ENCODE data around the gene NRDC. TPM values are rescaled to one million over a fixed set of nuclear protein-coding genes. Genes with fewer than 3 reads are reported as not detected.

The NRDC gene
- total RNA-seq, 1 donor from 2014 or later: 111 TPM

- DNase-seq (ENCODE audit: low spot score): no peak
- intact Hi-C loops (cut with DNase I): no loop called here
Measured at GRCh38 chr1:51790385-51790784, 88.1 kb downstream of the NRDC start.

GRCh38 chr1:51789342-51789741, 89.2 kb downstream of the NRDC start:
- DNase-seq (ENCODE audit: low spot score): no peak
- intact Hi-C loops (cut with DNase I): no loop called here

- intact Hi-C loops (cut with DNase I): no loop called here
- no peak for DNase-seq (ENCODE audit: low spot score)
Measured at GRCh38 chr1:51788938-51789337, 89.6 kb downstream of the NRDC start.

GRCh38 chr1:51784997-51785421, 93.5 kb downstream of the NRDC start:
- intact Hi-C loops (cut with DNase I): no loop called here
- no peak for DNase-seq (ENCODE audit: low spot score)

GRCh38 chr1:51780927-51781326, 97.6 kb downstream of the NRDC start:
- no peak for DNase-seq (ENCODE audit: low spot score)
- intact Hi-C loops (cut with DNase I): no loop called here

- intact Hi-C loops (cut with DNase I): no loop called here
- DNase-seq (ENCODE audit: low spot score): no peak
Measured at GRCh38 chr1:51776408-51776807, 102.1 kb downstream of the NRDC start.

GRCh38 chr1:51768971-51769588, 109.4 kb downstream of the NRDC start:
- intact Hi-C loops (cut with DNase I): loop anchor here (1.0 to 5.0 kb wide), 2 partner anchors 42 to 142 kb away; no protein-coding TSS in a partner anchor
- DNase-seq (ENCODE audit: low spot score): no peak

- no peak for DNase-seq (ENCODE audit: low spot score)
- intact Hi-C loops (cut with DNase I): no loop called here
Measured at GRCh38 chr1:51761351-51761750, 117.2 kb downstream of the NRDC start.

GRCh38 chr1:51760872-51761271, 117.7 kb downstream of the NRDC start:
- intact Hi-C loops (cut with DNase I): no loop called here
- DNase-seq (ENCODE audit: low spot score): no peak

GRCh38 chr1:51758310-51758709, 120.2 kb downstream of the NRDC start:
- DNase-seq (ENCODE audit: low spot score): no peak
- intact Hi-C loops (cut with DNase I): no loop called here

- no peak for DNase-seq (ENCODE audit: low spot score)
- intact Hi-C loops (cut with DNase I): no loop called here
Measured at GRCh38 chr1:51756290-51756689, 122.2 kb downstream of the NRDC start.

- no peak for DNase-seq (ENCODE audit: low spot score)
- intact Hi-C loops (cut with DNase I): no loop called here
Measured at GRCh38 chr1:51755437-51755836, 123.1 kb downstream of the NRDC start.

- intact Hi-C loops (cut with DNase I): no loop called here
- no peak for DNase-seq (ENCODE audit: low spot score)
Measured at GRCh38 chr1:51754666-51755065, 123.9 kb downstream of the NRDC start.

GRCh38 chr1:51753969-51754368, 124.6 kb downstream of the NRDC start:
- DNase-seq (ENCODE audit: low spot score): no peak
- intact Hi-C loops (cut with DNase I): no loop called here

GRCh38 chr1:51752073-51752948, 126.2 kb downstream of the NRDC start:
- intact Hi-C loops (cut with DNase I): no loop called here
- no peak for DNase-seq (ENCODE audit: low spot score)

- intact Hi-C loops (cut with DNase I): no loop called here
- no peak for DNase-seq (ENCODE audit: low spot score)
Measured at GRCh38 chr1:51750729-51751128, 127.8 kb downstream of the NRDC start.

GRCh38 chr1:51750218-51750617, 128.3 kb downstream of the NRDC start:
- intact Hi-C loops (cut with DNase I): no loop called here
- DNase-seq (ENCODE audit: low spot score): no peak

GRCh38 chr1:51749151-51749550, 129.4 kb downstream of the NRDC start:
- no peak for DNase-seq (ENCODE audit: low spot score)
- intact Hi-C loops (cut with DNase I): no loop called here

- DNase-seq (ENCODE audit: low spot score): no peak
- intact Hi-C loops (cut with DNase I): no loop called here
Measured at GRCh38 chr1:51745304-51745570, 133.3 kb downstream of the NRDC start.

- intact Hi-C loops (cut with DNase I): no loop called here
Measured at GRCh38 chr1:51744506-51745303, 133.8 kb downstream of the NRDC start.

More at GRCh38 chr1:51744506-51745303, 133.8 kb downstream of the NRDC start:
- no peak for DNase-seq (ENCODE audit: low spot score)

Measured in cardiac septum (tissue), 1 donor.